IMR-90 (cell line): ENCODE measurements around the gene CDK5R1. TPM values are rescaled to one million over a fixed set of nuclear protein-coding genes. Genes with fewer than 3 reads are reported as not detected.

Experiments used
- ATAC-seq: fragments of 200-7000 bp; cut with Tn5 transposase; 2 replicates; pipeline ENCODE4 v1.9.1; 2020; ENCODE audit warnings: low read depth, mild to moderate bottlenecking, moderate library complexity
- BruUV-seq: library from RNA; stranded (reverse); fragments of 400-500 nt; replicated peaks from 2 replicates; lab custom pipeline; 2021; lab: Mats Ljungman, UMichigan
- CTCF ChIA-PET: fragments of 300-600 bp; formaldehyde crosslinking; extraction: SDS; loops from one replicate; lab custom pipeline; 2021; ENCODE audit warnings: antibody characterized with exemption; lab: Yijun Ruan, JAX
- POLR2A ChIA-PET: fragments of 300-600 bp; sonication (Branson Sonifier 250); formaldehyde crosslinking; loops from one replicate; lab custom pipeline; 2022; ENCODE audit warnings: antibody characterized with exemption; ENCODE audit not compliant: unreplicated experiment; lab: Charles Lee
- DNase-seq: peaks from one replicate; pipeline ENCODE4 v3.0.0; 2013
- H2AFZ ChIP-seq: replicated peaks from 2 replicates; pipeline ENCODE3; 2013; ENCODE audit warnings: low read length, mild to moderate bottlenecking; ENCODE audit not compliant: poor library complexity
- H2AK5ac ChIP-seq: 2 replicates; pipeline ENCODE4 v1.6.1; 2013; ENCODE audit warnings: low read depth, low read length, inconsistent platforms
- H2AK9ac ChIP-seq: replicated peaks from 2 replicates; pipeline ENCODE3; 2013; ENCODE audit warnings: mild to moderate bottlenecking, low read depth, low read length, moderate library complexity; ENCODE audit not compliant: poor library complexity
- H2BK120ac ChIP-seq: 2 replicates; pipeline ENCODE4 v1.6.1; 2013; ENCODE audit warnings: low read depth, low read length, inconsistent platforms
- H2BK15ac ChIP-seq: 3 replicates; pipeline ENCODE4 v1.6.1; 2013; ENCODE audit warnings: low read depth, low read length, inconsistent platforms
- H2BK20ac ChIP-seq: 2 replicates; pipeline ENCODE4 v1.6.1; 2013; ENCODE audit warnings: low read depth, mild to moderate bottlenecking, inconsistent platforms, low read length, moderate library complexity
- H2BK5ac ChIP-seq: 2 replicates; pipeline ENCODE4 v1.6.1; 2013; ENCODE audit warnings: mild to moderate bottlenecking, low read depth, low read length, inconsistent platforms; ENCODE audit not compliant: poor library complexity, severe bottlenecking
- H3K14ac ChIP-seq: replicated peaks from 2 replicates; pipeline ENCODE4 v1.6.1; 2013; ENCODE audit warnings: low read depth, low read length, inconsistent platforms
- H3K18ac ChIP-seq: 2 replicates; pipeline ENCODE4 v1.6.1; 2013; ENCODE audit warnings: low read depth, low read length, control low read depth
- H3K23ac ChIP-seq: 2 replicates; pipeline ENCODE4 v1.6.1; 2013; ENCODE audit warnings: low read depth, low read length, inconsistent platforms
- H3K27ac ChIP-seq: 2 replicates; pipeline ENCODE4 v1.5.1; 2013; ENCODE audit warnings: mild to moderate bottlenecking, control low read depth, low read length; ENCODE audit not compliant: insufficient read depth
- H3K27me3 ChIP-seq: 2 replicates; pipeline ENCODE4 v1.6.1; 2013; ENCODE audit warnings: low read length; ENCODE audit not compliant: control insufficient read depth, insufficient read depth
- H3K36me3 ChIP-seq: 2 replicates; pipeline ENCODE4 v1.6.1; 2013; ENCODE audit warnings: low read length, mixed read lengths; ENCODE audit not compliant: control insufficient read depth, insufficient read depth
- H3K4ac ChIP-seq: 2 replicates; pipeline ENCODE4 v1.6.1; 2013; ENCODE audit warnings: low read depth, low read length, inconsistent platforms
- H3K4me1 ChIP-seq: 2 replicates; pipeline ENCODE4 v1.6.1; 2013; ENCODE audit warnings: low read length, mixed read lengths; ENCODE audit not compliant: control insufficient read depth, insufficient read depth
- H3K4me2 ChIP-seq: 2 replicates; pipeline ENCODE4 v1.6.1; 2013; ENCODE audit warnings: low read depth, mild to moderate bottlenecking, control low read depth, low read length, moderate library complexity
- H3K4me3 ChIP-seq: 2 replicates; pipeline ENCODE4 v1.5.1; 2013; ENCODE audit warnings: low read depth, mild to moderate bottlenecking, control low read depth, low read length, moderate library complexity; ENCODE audit not compliant: insufficient read depth
- H3K56ac ChIP-seq: 2 replicates; pipeline ENCODE4 v1.6.1; 2013; ENCODE audit warnings: low read length, inconsistent platforms; ENCODE audit not compliant: insufficient read depth; ENCODE audit errors: extremely low read depth
- H3K79me1 ChIP-seq, 2 experiments: 2 replicates each; pipeline ENCODE4 v1.6.1; 2013; ENCODE audit warnings: low read length in 2 of 2, inconsistent platforms in 1 of 2, low read depth in 1 of 2
- H3K9ac ChIP-seq: 2 replicates; pipeline ENCODE4 v1.6.1; 2013; ENCODE audit warnings: low read depth, low read length, control low read depth
- H3K9me1 ChIP-seq: 2 replicates; pipeline ENCODE4 v1.6.1; 2013; ENCODE audit warnings: low read length, inconsistent platforms; ENCODE audit not compliant: insufficient read depth
- H3K9me3 ChIP-seq: 2 replicates; pipeline ENCODE4 v1.6.1; 2013; ENCODE audit warnings: low read length; ENCODE audit not compliant: control insufficient read depth, insufficient read depth
- H4K20me1 ChIP-seq: 2 replicates; pipeline ENCODE4 v1.6.1; 2013; ENCODE audit warnings: low read length, inconsistent platforms; ENCODE audit not compliant: insufficient read depth
- H4K5ac ChIP-seq: 2 replicates; pipeline ENCODE4 v1.6.1; 2013; ENCODE audit warnings: mild to moderate bottlenecking, low read depth, low read length, control low read depth
- H4K8ac ChIP-seq, 2 experiments: 2 replicates each; pipeline ENCODE4 v1.6.1; 2013; ENCODE audit warnings: low read depth in 2 of 2, low read length in 2 of 2, control low read depth in 1 of 2, inconsistent platforms in 1 of 2
- H4K91ac ChIP-seq: 2 replicates; pipeline ENCODE4 v1.6.1; 2013; ENCODE audit warnings: low read depth, low read length, inconsistent platforms; ENCODE audit not compliant: insufficient read depth
- BHLHE40 ChIP-seq: fragments of 150-350 bp; IDR thresholded peaks from 2 replicates; pipeline ENCODE4 v1.6.1; 2016; ENCODE audit warnings: mild to moderate bottlenecking, low read depth, low read length
- CHD1 ChIP-seq: IDR thresholded peaks from 2 replicates; pipeline ENCODE4 v1.6.1; 2012; ENCODE audit warnings: low read depth, low read length, improper control_type of control experiment
- CTCF ChIP-seq: conservative IDR thresholded peaks from 2 replicates; pipeline ENCODE4 v1.5.1; 2012; ENCODE audit warnings: mild to moderate bottlenecking, low read depth, low read length, improper control_type of control experiment
- FOS ChIP-seq: fragments of 150-350 bp; IDR thresholded peaks from 2 replicates; pipeline ENCODE4 v1.6.1; 2016; ENCODE audit warnings: low read depth, low read length
- MAFK ChIP-seq: IDR thresholded peaks from 2 replicates; pipeline ENCODE4 v1.6.1; 2012; ENCODE audit warnings: low read depth, low read length, improper control_type of control experiment
- MAZ ChIP-seq: IDR thresholded peaks from 2 replicates; pipeline ENCODE4 v1.6.1; 2012; ENCODE audit warnings: low read depth, mild to moderate bottlenecking, low read length, improper control_type of control experiment, moderate library complexity, borderline replicate concordance
- MXI1 ChIP-seq: IDR thresholded peaks from 2 replicates; pipeline ENCODE4 v1.6.1; 2012; ENCODE audit warnings: low read depth, mild to moderate bottlenecking, low read length, moderate library complexity, borderline replicate concordance
- NFE2L2 ChIP-seq: fragments of 150-350 bp; IDR thresholded peaks from 2 replicates; pipeline ENCODE4 v1.6.1; 2016; ENCODE audit warnings: low read depth, mild to moderate bottlenecking, low read length
- POLR2A ChIP-seq: IDR thresholded peaks from 2 replicates; pipeline ENCODE4 v1.6.1; 2012; ENCODE audit warnings: mild to moderate bottlenecking, low read depth, low read length
- RAD21 ChIP-seq: IDR thresholded peaks from 2 replicates; pipeline ENCODE4 v1.6.1; 2012; ENCODE audit warnings: low read length, improper control_type of control experiment
- RCOR1 ChIP-seq: IDR thresholded peaks from 2 replicates; pipeline ENCODE4 v1.6.1; 2012; ENCODE audit warnings: mild to moderate bottlenecking, low read length, improper control_type of control experiment; ENCODE audit not compliant: insufficient replicate concordance
- SMC3 ChIP-seq: fragments of 150-350 bp; IDR thresholded peaks from 2 replicates; pipeline ENCODE4 v1.6.1; 2016; ENCODE audit warnings: low read depth, mild to moderate bottlenecking, antibody characterized with exemption, low read length, moderate library complexity
- WGBS, 2 experiments: methylation state at CpG; one replicate each; pipeline versions ENCODE4 v1.1.5 to v1.1.7; 2013; ENCODE audit warnings: missing lambda C conversion rate in 2 of 2; ENCODE audit not compliant: insufficient read length in 1 of 2; ENCODE audit errors: extremely low coverage in 2 of 2; 5-methylcytosine and 5-hydroxymethylcytosine counted together
- dilution Hi-C: fragments of 300-500 bp; cut with HindIII; formaldehyde crosslinking; loops from one replicate; pipeline ENCODE4 v1.14.3; 2018; ENCODE audit warnings: low sequenced_read_pairs; ENCODE audit not compliant: unreplicated experiment
- in situ Hi-C: fragments of 300-500 bp; cut with MboI; formaldehyde crosslinking; loops from 3 replicates; pipeline ENCODE4 v1.14.3; 2019; ENCODE audit warnings: low sequenced_read_pairs, inconsistent platforms, mixed read lengths
- intact Hi-C: fragments of 100-400 bp; cut with micrococcal nuclease; formaldehyde crosslinking; loops from 2 replicates; pipeline ENCODE4 v1.10.0; 2022
- polyA plus RNA-seq, 3 experiments: library from polyadenylated mRNA; depleted of rRNA; stranded (reverse); fragments of >200 nt; gene quantifications; 2 replicates each; pipeline ENCODE4 v1.2.3, GENCODE V29; 2012; ENCODE audit warnings: low replicate concordance in 1 of 3
- total RNA-seq: library from RNA; depleted of rRNA; stranded (reverse); fragments of >200 nt; gene quantifications from 2 replicates; pipeline ENCODE4 v1.2.3, GENCODE V29; 2012
- TF ChIP-seq, protein P1 (sequence below): fragments of 150-350 bp; IDR thresholded peaks from 2 replicates; pipeline ENCODE4 v1.6.1; 2017; ENCODE audit warnings: mild to moderate bottlenecking, antibody characterized with exemption, low read length, low read depth

Gene CDK5R1
- total and polyA plus RNA-seq, 2 of the 4 experiments (the other 2 are of a cell fraction): 0.36 to 0.74 TPM

- POLR2A ChIA-PET: no interaction called here
- Histone ChIP-seq H2AK5ac (0 out of 2 replicates have a peak within 1 kb of the TSS, but pooled peaks have one; percentile 31), H3K23ac (peak within 1 kb of the TSS; percentile 90), H4K5ac (no peak within 1 kb of the TSS), H2AK9ac (peak within 1 kb of the TSS; percentile 91), H4K91ac (peak within 1 kb of the TSS; percentile 79), H3K9ac (peak within 1 kb of the TSS; percentile 80), H3K56ac (peak within 1 kb of the TSS; percentile 90), H3K79me1 (peaks cover 16 to 22% of the 10 kb centered on the region in 2 experiments; a peak in 3 of 4 replicates), H3K18ac (no peak within 1 kb of the TSS; the same call in 1 of the 2 replicates), H3K4me3 (peak within 1 kb of the TSS; percentile 99), H3K9me3 (no peaks in the 10 kb centered on the region), H2BK5ac (peak within 1 kb of the TSS; percentile 88), H4K20me1 (peaks cover 22% of the 10 kb centered on the region; the same call in 1 of the 2 replicates), H3K4me2 (peak within 1 kb of the TSS; percentile 98), H2BK120ac (peak within 1 kb of the TSS; percentile 65; the same call in 1 of the 2 replicates), H3K4me1 (peaks cover 6% of the 10 kb centered on the region), H4K8ac (peak within 1 kb of the TSS in 1 of 2 experiments; percentile 91; a peak in 2 of 4 replicates), H3K27me3 (peaks cover 6% of the 10 kb centered on the region; the same call in 1 of the 2 replicates), H3K9me1 (0 out of 2 replicates have a peak, but pooled peaks cover 3% of the 10 kb centered on the region), H2BK20ac (no peak within 1 kb of the TSS), H3K14ac (peak within 1 kb of the TSS; percentile 90), H2BK15ac (no peak within 1 kb of the TSS), H3K27ac (peak within 1 kb of the TSS; percentile 89), H2AFZ (peak within 1 kb of the TSS; percentile 92), H3K36me3 (peaks cover 7% of the 10 kb centered on the region; the same call in 1 of the 2 replicates), H3K4ac (peak within 1 kb of the TSS; percentile 65)
- DNase-seq (peak; percentile 95), ATAC-seq (peak; percentile 93)
- CTCF ChIA-PET: interaction anchor here (0.6 to 1.4 kb wide), 10 partner anchors 9 to 102 kb away, joined by 3 to 11 read pairs (median 3); no protein-coding TSS in a partner anchor
- 3% methylated on average over 10 of the region's 74 CpGs; no CpG with 5 or more reads in 1 of the 2 experiments for WGBS, 2 experiments
- no TSS peak for BruUV-seq
- intact Hi-C loops (loop anchor here (10.0 kb wide), 1 partner anchor 190 kb away; no protein-coding TSS in a partner anchor), in situ Hi-C loops (no loop called here), dilution Hi-C loops (no loop called here)
- TF ChIP-seq POLR2A: peak; percentile 56; the same call in 1 of the 2 replicates
- peak; percentile 84 for TF ChIP-seq MAZ
- peak; percentile 42; the same call in 1 of the 2 replicates for TF ChIP-seq MAFK
- TF ChIP-seq BHLHE40: no peak
- no peak for TF ChIP-seq RCOR1
- 0 out of 2 replicates have a peak, but pooled peaks have one; percentile 10 for TF ChIP-seq FOS
- no peak for TF ChIP-seq CHD1
- TF ChIP-seq, protein P1, sequence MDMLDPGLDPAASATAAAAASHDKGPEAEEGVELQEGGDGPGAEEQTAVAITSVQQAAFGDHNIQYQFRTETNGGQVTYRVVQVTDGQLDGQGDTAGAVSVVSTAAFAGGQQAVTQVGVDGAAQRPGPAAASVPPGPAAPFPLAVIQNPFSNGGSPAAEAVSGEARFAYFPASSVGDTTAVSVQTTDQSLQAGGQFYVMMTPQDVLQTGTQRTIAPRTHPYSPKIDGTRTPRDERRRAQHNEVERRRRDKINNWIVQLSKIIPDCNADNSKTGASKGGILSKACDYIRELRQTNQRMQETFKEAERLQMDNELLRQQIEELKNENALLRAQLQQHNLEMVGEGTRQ: peak; percentile 28; the same call in 1 of the 2 replicates
- TF ChIP-seq SMC3: peak; percentile 30; the same call in 1 of the 2 replicates
- TF ChIP-seq MXI1: no peak
- TF ChIP-seq CTCF: peak; percentile 92
- 0 out of 2 replicates have a peak, but pooled peaks have one; percentile 29 for TF ChIP-seq RAD21
- TF ChIP-seq NFE2L2: peak; percentile 55; the same call in 1 of the 2 replicates
Measured at GRCh38 chr17:32444301-32445073, 42.3 kb upstream of the CDK5R1 start, which contains the start of gene PSMD11. TSS of gene PSMD11 (plus strand) at chr17:32444510. CDS start at chr17:32444524, 14 bp downstream.
